GM21717 (cell line): ENCODE measurements around the gene BACH2.
"Not testable (repeated sequence)": the region's sequence is repeated elsewhere in the genome, so short reads cannot be mapped to it uniquely, and the experiment has no call there.

Source experiments
- ATAC-seq: cut with Tn5 transposase; IDR thresholded peaks from one replicate; pipeline ENCODE4 v1.9.1; 2021; ENCODE audit warnings: mild to moderate bottlenecking, moderate library complexity; ENCODE audit not compliant: unreplicated experiment

Gene BACH2

DNA sequence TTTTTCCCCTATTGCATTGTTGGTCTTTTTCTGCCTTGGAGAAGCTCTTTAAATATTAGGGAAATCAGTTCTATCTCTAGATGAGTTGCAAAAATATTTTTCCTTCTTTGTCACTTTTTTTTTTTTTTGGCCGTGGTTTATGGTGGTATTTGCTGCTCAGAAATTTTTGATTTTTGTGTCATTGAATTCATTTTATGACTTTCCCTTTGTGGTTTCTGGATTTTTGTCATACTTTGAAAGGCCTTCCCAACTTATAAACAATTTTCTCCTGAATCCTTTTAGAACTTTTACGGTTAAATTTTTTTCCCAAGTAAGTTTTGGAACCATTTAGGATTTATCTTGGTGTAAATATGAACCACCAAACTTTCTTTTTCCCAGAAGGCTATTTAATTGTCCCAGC lies 256.7 kb downstream of the BACH2 start:
- no peak for ATAC-seq

DNA sequence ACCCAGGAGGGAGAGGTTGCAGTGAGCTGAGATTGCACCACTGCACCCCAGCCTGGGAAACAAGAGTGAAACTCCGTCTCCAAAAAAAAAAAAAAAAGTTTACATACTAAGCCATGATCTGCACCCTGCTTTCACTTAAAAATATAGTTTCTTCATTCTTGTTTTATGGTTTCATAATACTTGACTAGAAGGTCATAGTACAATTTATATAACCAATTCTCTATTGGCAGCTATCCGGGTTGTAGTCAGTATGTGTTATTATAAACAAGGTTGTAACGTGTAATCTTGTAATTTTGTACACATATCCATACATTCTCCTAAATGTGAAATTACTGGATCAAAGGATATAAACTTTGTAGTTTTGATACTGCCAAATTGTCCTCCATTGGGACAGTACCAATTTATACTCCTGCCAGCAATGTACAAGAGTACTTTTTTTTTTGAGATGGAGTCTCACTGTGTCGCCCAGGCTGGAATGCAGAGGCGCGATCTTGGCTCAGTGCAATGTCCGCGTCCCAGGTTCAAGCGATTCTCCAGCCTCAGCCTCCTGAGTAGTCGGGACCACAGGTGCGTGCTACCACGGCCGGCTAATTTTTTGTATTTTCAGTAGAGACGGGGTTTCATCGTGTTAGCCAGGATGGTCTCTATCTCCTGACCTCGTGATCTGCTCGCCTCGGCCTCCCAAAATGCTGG lies 257.5 kb downstream of the BACH2 start:
- no peak for ATAC-seq

GRCh38 chr6:90036963-90037362 lies 259.7 kb downstream of the BACH2 start:
- no peak for ATAC-seq

DNA sequence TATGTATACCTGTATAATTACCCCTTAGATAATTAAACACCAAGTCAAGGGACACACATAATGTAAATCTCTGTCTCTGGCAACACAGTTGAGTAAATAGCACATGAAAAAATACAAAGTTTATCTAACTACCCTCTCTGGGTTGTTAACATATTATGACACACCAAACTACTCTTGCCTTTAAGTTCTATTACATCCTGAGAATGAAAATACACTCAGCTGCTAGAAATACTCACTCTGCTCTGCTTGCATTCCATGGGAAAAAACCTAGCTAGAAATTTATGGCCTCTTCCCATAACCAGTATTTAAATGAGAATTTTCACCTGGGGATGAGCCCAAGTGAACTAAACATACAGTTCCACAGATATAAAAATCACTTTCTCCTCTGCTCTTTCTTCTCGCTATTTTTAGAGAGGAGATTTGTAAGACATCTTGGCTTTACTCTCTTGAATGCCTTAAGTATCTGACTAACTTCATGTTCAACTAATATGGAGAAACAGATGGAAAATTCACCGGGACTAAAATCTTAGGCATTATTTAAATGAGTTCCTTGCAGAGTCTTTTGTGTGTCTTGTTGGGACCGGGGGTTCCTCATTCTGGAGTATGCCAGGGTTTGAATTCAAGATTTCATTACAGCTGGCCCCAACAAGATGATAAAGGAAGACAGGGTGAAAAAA lies 261.5 kb downstream of the BACH2 start:
- ATAC-seq, result no peak

GRCh38 chr6:90033746-90034271 lies 262.8 kb downstream of the BACH2 start:
- ATAC-seq, result no peak

GRCh38 chr6:90032489-90033212 lies 264.0 kb downstream of the BACH2 start:
- not testable (repeated sequence) for ATAC-seq

- no peak for ATAC-seq
These were observed 267.5 kb downstream of the BACH2 start for GRCh38 chr6:90028995-90029635.

GRCh38 chr6:90028066-90028778 lies 268.4 kb downstream of the BACH2 start:
- no peak for ATAC-seq

- ATAC-seq, result no peak
These were observed 270.4 kb downstream of the BACH2 start for GRCh38 chr6:90026216-90026615.

GRCh38 chr6:90025523-90026061 lies 271.1 kb downstream of the BACH2 start:
- ATAC-seq, result no peak

DNA sequence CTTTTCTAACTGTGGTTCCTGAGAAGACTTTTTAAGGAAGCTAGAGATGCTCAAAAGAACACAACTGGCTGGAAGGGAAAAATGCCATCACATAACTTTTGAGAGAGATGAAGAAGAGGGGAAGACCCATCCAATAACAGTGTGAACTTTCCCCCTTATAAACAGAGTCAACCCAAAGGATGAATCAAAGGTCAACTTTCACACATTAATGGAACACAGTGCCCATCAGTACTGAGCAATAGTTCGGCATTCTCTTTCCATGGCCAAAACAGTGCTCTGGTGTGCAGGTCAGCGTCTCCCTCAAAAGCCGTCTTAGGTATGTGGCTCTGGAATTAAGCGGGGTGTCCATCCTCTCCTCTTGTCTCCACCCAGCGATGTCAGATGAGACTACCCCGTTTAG lies 272.0 kb downstream of the BACH2 start:
- ATAC-seq, result no peak

- no peak for ATAC-seq
These were observed 274.9 kb downstream of the BACH2 start for GRCh38 chr6:90021711-90022110.

- ATAC-seq, result no peak
These were observed 275.9 kb downstream of the BACH2 start for GRCh38 chr6:90020746-90021145.

DNA sequence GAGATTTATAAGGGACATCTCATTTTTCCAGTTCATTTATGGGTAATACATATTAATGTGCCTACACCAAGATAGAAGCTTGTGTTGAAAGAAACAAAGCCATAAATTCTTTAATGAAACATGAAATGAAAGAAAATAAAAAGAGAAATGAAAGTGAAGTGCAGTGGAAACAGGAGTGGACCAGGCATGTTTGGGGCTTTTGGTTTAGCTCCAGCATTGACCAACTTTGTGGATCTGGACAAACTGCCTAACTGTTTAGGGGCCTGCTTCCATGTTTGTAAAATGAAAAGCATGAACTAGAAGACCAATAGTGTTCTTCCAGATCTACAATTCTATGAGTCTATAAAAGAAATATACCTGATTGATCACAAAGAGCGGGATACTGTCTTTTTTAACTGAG lies 277.4 kb downstream of the BACH2 start:
- ATAC-seq, result no peak

- ATAC-seq, result no peak
These were observed 280.8 kb downstream of the BACH2 start for GRCh38 chr6:90015883-90016282.

DNA sequence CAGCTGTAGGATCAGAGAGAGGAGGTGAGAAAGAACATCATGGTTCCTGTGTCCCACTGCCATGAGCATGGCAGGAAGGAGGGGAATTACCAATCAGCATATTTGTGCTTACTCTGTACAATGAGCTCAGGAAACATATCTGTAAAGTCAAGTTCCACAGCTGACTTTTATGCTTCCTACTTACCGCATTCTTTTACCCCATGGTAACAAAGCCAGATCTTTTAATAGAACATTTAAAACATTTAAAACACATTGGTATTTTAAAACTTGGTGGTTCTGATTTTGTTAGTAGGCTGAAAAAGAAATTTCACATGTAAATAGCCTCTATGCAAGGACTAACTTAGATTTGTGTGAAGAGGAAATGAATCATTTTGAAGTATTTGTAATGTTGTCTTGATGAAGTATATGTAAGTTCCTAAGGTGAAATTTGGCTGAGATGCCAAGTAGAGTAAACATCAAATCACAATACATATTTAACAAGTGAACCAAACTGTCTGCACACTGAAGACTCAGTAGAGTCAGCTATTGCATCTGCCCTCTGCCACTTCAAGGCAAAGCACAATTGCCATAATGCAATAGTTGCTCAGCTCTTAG lies 287.6 kb downstream of the BACH2 start:
- ATAC-seq, result peak; percentile 51

DNA sequence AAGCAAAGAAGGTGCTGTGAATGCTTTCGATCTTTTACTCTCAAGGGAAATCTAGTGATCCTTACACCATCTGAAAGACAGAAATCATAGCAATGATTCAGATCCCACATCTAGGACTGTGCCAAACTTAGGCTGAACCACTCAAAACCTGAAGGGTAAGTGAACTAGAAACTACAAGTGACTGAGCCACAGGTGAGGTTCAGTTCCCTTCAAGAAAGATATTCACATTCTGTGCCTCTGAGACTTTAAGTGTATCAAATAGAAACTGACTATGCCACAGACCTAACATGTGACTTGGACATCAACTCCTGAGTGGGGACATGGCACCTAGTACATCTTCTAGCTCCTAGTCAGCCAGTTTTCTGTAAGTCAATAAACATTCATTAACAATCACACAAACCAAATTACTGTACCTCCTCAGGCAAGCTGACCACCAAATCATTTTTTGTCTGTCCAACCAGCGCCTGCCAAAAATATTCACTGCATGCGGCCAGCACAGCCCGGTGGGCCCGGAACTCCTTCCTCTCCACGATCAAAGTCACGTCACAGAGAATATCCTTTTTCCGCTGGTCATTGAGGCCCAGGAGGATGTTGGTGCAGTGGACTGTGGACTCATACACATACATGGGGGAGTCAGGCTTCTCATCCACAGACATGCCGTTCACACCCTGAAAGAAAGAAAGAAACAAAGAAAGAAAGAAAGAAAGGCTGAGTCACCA lies 288.3 kb downstream of the BACH2 start:
- ATAC-seq, result peak; percentile 86

GRCh38 chr6:90005048-90005827 lies 291.4 kb downstream of the BACH2 start:
- no peak for ATAC-seq

DNA sequence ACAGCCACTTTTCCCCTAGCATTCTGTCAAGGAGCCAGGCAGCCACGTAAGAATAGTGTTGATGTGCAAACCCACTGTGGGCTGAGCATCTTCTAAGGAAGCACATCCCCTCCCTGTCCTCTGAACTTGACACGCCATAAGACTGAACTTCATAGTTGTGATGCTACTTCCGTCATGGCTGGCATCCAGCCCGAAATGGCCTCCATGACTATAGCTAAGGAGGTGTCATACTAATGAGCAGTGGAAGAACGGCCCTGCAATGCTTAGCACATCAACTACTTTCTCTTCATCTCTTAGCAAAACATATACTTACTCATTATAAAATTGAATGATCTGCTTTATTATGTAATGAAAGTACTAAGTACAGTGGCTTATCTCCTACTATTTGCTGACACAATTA lies 292.1 kb downstream of the BACH2 start:
- no peak for ATAC-seq
